Tibial artery (tissue), 4 donors: ENCODE data around the gene UGT1A10.

Source experiments
- DNase-seq, 2 donors: peaks; one replicate each; pipeline ENCODE4 v3.0.0-alpha.2; 2019
- H3K27ac ChIP-seq, 2 donors: fragments of 200-600 bp; sonication (generic) in 1 of 2; 1 replicate in 1 of 2; 2 replicates in 1 of 2; pipeline ENCODE4 v1.5.1; 2018 to 2019; ENCODE audit warnings: mild to moderate bottlenecking in 1 of 2
- H3K27me3 ChIP-seq, 2 donors: fragments of 200-600 bp; sonication (generic) in 1 of 2; one replicate each; pipeline versions ENCODE4 v1.5.1 to v1.6.0; 2016 to 2019
- H3K36me3 ChIP-seq, 3 donors: fragments of 200-600 bp; sonication (generic) in 2 of 3; one replicate each; pipeline ENCODE4 v1.5.1; 2016 to 2019; ENCODE audit warnings: mild to moderate bottlenecking in 2 of 3
- H3K4me1 ChIP-seq, 4 donors: fragments of 200-600 bp; sonication (generic) in 2 of 4; 1 replicate in 3 of 4; 2 replicates in 1 of 4; pipeline ENCODE4 v1.5.1; 2016 to 2019
- H3K4me3 ChIP-seq, 2 donors: fragments of 200-600 bp; sonication (generic) in 1 of 2; 1 replicate in 1 of 2; 2 replicates in 1 of 2; pipeline ENCODE4 v1.5.1; 2018 to 2019; ENCODE audit warnings: mild to moderate bottlenecking in 2 of 2
- H3K9me3 ChIP-seq, 3 donors: fragments of 200-600 bp; sonication (generic) in 1 of 3; one replicate each; pipeline ENCODE4 v1.5.1; 2016 to 2019
- CTCF ChIP-seq, 2 experiments: fragments of 200-600 bp in 1 of 2; fragments of 450-650 bp in 1 of 2; IDR thresholded peaks; one replicate each; pipeline ENCODE4 v1.5.1; 2017 to 2019; ENCODE audit warnings: antibody characterized with exemption in 2 of 2, mild to moderate bottlenecking in 1 of 2, moderate library complexity in 1 of 2
- intact Hi-C: fragments of 100-400 bp; cut with DNase I; formaldehyde crosslinking; loops from one replicate; pipeline ENCODE4 v1.15.0; 2023; ENCODE audit warnings: low total_unique reads

The UGT1A10 gene

DNA sequence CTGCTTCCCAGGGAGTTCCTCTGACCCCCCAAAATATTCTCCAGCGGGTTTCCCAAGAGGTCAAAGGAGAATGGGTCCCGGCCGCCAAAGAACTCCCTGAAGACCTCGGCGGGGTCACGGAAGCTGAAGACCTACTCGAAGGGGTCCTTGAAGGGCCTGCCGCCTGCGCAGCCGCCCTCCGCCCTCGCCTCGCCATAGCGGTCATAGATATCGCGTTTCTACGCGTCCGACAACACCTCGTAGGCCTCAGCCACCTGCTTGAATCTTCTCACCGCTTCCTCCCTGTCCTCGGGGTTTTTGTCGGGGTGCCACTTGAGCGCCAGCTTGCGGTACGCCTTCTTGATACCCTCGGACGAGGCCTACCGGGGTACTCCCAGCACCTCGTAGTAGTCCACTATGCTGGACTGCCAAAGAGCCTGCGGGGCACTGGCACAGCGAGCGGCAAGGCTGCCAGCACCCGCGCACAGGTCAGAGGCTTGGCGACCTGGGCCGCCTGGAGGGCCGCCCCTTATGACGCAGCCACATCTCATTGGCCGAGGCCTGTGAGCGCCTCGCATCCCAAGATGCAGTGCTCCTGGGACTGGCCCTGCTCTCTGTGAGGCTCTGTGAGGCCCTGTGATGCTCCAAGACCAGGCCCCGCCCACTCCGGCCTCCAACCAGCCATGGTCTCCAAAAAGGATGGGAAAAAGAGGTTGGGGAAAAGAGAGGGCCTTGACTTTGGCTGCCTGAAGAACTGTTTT is 118.8 kb downstream of the UGT1A10 start:
- Histone ChIP-seq H3K4me3 (no peak overlapping the region), H3K36me3 (no peaks in the 10 kb centered on the region), H3K9me3 (no peaks in the 10 kb centered on the region), H3K27me3 (no peaks in the 10 kb centered on the region), H3K27ac (no peak overlapping the region), H3K4me1 (no peaks in the 10 kb centered on the region)
- DNase-seq, result no peak
- intact Hi-C loops, result no loop called here
- TF ChIP-seq CTCF (IDR thresholded peaks at IDR 0.05), result no peak

DNA sequence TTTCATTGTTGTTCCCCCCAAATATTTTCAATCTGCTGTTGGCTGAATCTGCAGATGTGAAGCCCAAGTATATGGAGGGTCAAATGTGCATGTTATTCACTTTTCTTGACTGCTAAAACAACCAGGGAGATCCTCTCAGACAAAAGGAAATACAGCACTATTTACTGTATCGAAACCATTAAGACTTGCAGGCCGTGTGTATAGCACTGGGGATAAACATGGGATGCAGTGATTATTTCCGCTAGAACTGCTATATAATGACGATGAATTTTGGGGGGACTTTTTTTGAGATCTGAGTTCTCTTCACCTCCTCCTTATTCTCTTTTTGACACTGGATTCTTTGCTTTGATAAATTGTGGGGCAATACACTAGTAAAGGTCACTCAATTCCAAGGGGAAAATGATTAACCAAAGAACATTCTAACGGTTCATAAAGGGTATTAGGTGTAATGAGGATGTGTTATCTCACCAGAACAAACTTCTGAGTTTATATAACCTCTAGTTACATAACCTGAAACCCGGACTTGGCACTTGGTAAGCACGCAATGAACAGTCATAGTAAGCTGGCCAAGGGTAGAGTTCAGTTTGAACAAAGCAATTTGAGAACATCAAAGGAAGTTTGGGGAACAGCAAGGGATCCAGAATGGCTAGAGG is 120.3 kb downstream of the UGT1A10 start:
- H3K9me3 ChIP-seq, result no peaks in the 10 kb centered on the region
- no peaks in the 10 kb centered on the region for H3K27me3 ChIP-seq
- H3K36me3 ChIP-seq, result no peaks in the 10 kb centered on the region
- DNase-seq, result no peak
- intact Hi-C loops, result no loop called here
- no peak overlapping the region for H3K4me3 ChIP-seq
- no peak overlapping the region for H3K27ac ChIP-seq
- no peaks in the 10 kb centered on the region for H3K4me1 ChIP-seq
- no peak for TF ChIP-seq CTCF (IDR thresholded peaks at IDR 0.05)

DNA sequence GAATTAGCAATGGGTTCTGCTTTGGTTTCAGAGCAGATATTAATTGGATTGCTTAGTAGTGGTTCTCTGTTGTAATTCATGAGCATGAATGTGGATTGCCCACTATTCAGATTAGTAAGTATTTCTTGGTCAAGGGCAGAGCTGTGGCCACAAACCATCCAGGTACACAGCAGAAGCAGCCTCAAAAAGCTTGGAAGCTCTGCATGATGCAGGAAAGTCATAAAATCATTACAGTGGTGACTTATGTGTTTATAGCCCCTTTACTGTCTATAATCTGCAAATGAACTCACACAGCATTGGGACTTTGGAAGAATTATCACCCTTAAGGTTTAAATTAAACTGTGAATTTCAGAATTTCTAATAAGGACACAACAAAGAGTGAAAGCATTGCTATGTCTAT is 121.9 kb downstream of the UGT1A10 start:
- H3K4me1 ChIP-seq, result no peaks in the 10 kb centered on the region
- intact Hi-C loops, result no loop called here
- no peak for TF ChIP-seq CTCF (IDR thresholded peaks at IDR 0.05)
- DNase-seq, result no peak
- no peak overlapping the region for H3K27ac ChIP-seq
- no peaks in the 10 kb centered on the region for H3K27me3 ChIP-seq
- H3K4me3 ChIP-seq, result no peak overlapping the region
- H3K36me3 ChIP-seq, result no peaks in the 10 kb centered on the region
- no peaks in the 10 kb centered on the region for H3K9me3 ChIP-seq

GRCh38 chr2:233758849-233759248 is 122.6 kb downstream of the UGT1A10 start:
- Histone ChIP-seq H3K4me3 (no peak overlapping the region), H3K4me1 (no peaks in the 10 kb centered on the region), H3K9me3 (no peaks in the 10 kb centered on the region), H3K36me3 (no peaks in the 10 kb centered on the region), H3K27me3 (no peaks in the 10 kb centered on the region), H3K27ac (no peak overlapping the region)
- no peak for TF ChIP-seq CTCF (IDR thresholded peaks at IDR 0.05)
- intact Hi-C loops, result no loop called here
- no peak for DNase-seq

DNA sequence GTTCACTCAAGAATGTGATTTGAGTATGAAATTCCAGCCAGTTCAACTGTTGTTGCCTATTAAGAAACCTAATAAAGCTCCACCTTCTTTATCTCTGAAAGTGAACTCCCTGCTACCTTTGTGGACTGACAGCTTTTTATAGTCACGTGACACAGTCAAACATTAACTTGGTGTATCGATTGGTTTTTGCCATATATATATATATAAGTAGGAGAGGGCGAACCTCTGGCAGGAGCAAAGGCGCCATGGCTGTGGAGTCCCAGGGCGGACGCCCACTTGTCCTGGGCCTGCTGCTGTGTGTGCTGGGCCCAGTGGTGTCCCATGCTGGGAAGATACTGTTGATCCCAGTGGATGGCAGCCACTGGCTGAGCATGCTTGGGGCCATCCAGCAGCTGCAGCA is 123.8 kb downstream of the UGT1A10 start, which contains the start of gene UGT1A1:
TSS of gene UGT1A1 (plus strand) at position 228 of the 400 bp plus-strand sequence. CDS start at position 246, 18 bp downstream.
- Histone ChIP-seq H3K9me3 (no peaks in the 10 kb centered on the region), H3K27me3 (no peaks in the 10 kb centered on the region), H3K27ac (no peak within 1 kb of the TSS), H3K36me3 (no peaks in the 10 kb centered on the region), H3K4me3 (no peak within 1 kb of the TSS), H3K4me1 (no peaks in the 10 kb centered on the region)
- DNase-seq, result no peak
- intact Hi-C loops, result no loop called here
- no peak for TF ChIP-seq CTCF (IDR thresholded peaks at IDR 0.05)
